Cardiac fibroblast (primary cell): ENCODE data around the gene DOCK6.

Experiments used
- DNase-seq, 2 donors: peaks; one replicate each; pipeline versions ENCODE4 v3.0.0 to v3.0.0-alpha.2; 2010; ENCODE audit warnings: low read depth in 2 of 2
- H3K4me3 ChIP-seq, 2 donors: replicated peaks in 1 of 2; 1 replicate in 1 of 2; 2 replicates in 1 of 2; pipeline ENCODE4 v1.5.1; 2011; ENCODE audit warnings: low read depth in 2 of 2, low read length in 2 of 2, mild to moderate bottlenecking in 2 of 2, moderate library complexity in 1 of 2
- CTCF ChIP-seq: IDR thresholded peaks from one replicate; pipeline ENCODE4 v1.5.1; 2011; ENCODE audit warnings: low read depth, mild to moderate bottlenecking, low read length, inconsistent platforms

DOCK6 gene

GRCh38 chr19:11223200-11223599, 39.1 kb downstream of the DOCK6 start:
- no peak for TF ChIP-seq CTCF
- no peak overlapping the region for H3K4me3 ChIP-seq
- DNase-seq, result no peak

- no peak for DNase-seq
- no peak for TF ChIP-seq CTCF
- H3K4me3 ChIP-seq, result no peak overlapping the region
Observed at GRCh38 chr19:11221082-11221598, 41.2 kb downstream of the DOCK6 start.

DNA sequence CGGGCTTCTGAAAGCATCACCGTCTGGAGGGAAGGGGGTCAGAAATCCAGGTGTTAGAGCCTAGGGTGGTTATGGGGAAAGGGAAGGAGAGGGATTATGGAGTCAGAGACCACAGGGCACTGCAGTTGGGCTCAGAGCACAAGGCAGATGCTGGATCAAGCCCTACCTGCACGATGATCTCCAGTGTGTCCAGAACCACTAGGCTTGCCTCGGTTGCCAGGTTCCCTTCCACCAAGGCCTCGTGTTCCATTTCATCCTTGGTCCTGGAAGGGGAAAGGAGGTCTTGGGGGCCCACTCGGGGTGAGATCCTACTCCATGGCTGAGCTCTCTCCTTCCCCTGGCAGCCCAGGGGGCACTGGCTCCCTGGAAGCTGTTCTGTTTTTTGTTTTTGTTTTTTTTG, 47.9 kb downstream of the DOCK6 start:
- DNase-seq, result no peak
- no peak overlapping the region for H3K4me3 ChIP-seq
- TF ChIP-seq CTCF, result no peak

GRCh38 chr19:11210656-11210928, 51.7 kb downstream of the DOCK6 start:
- H3K4me3 ChIP-seq, result no peak overlapping the region
- DNase-seq, result no peak
- no peak for TF ChIP-seq CTCF

DNA sequence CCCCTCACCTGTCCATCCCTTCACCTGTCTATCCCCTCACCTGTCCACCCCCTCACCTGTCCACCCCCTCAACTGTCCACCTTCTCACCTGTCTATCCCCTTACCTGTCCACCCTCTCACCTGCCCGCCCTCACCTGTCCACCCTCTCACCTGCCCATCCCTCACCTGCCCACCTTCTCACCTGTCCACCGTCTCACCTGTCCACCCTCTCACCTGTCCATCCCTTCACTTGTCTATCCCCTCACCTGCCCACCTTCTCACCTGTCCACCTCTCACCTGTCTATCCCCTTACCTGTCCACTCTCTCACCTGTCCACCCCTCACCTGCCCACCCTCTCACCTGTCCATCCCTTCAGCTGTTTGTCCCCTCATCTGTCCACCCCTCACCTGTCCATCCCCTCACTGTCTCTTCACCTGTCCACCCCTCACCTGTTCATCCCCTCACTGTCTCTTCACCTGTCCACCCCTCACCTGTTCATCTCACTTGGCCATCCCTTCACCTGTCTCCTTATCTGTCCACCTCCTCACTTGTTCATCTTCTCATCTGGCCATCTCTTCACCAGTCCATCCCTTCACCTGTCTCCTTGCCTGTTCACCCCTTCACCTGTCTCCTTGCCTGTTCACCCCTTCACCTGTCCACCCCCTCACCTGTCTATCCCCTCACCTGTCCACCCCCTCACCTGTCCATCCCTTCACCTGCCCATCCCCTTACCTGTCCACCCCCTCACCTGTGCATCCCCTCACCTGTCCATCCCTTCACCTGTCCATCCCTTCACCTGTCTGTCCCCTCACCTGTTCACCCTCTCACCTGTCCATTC, 52.3 kb downstream of the DOCK6 start:
- no peak overlapping the region for H3K4me3 ChIP-seq
- no peak for TF ChIP-seq CTCF
- DNase-seq, result no peak

DNA sequence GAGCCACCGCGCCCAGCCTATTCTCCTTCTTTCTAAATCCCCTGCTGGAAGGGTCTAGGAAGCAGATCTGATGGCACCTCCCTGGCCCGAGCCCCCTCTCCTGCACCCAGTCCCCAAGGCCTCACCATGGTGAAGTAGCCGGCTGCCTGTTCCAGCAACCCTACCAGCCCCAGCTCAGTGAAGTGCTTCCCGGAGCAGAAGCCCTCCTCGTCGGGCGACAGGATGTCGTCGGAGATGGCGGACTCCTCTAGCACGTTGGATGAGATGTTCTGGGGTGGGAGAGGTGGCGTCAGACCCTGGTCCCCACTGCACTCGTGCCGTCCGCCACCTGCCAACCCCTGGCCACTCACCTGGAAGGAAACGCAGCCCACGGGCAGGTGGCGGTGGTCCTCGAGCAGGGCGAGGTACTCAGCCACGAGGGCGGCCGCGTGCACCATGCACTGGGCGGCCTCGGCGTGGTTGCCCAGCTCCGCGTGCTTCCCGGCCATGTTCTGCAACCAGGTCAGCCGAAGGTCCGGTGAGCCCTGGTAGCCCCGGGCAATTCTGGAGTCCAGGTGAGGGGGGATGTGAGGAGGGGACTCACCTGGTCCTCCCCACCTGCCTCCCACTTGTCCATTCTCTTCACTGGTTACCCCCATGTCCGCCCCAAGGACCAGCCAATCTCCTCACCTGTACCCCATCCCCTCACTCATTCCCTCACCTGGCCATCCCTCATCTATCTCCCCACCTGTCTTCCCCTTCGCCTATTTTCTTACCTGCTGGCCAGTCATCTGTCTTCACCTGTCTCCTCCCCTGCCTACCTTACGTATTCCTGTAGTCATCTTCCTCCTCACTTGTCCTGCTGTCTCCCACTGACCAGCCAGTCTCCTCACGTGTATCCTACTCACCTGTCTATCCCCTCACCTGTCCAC, 53.5 kb downstream of the DOCK6 start:
- DNase-seq, result peak in 1 of 2 donors; percentile 35
- no peak overlapping the region for H3K4me3 ChIP-seq
- TF ChIP-seq CTCF, result no peak
